Skin of body (tissue), 2 donors: ENCODE data around the gene SMCO3. TPM values are rescaled to one million over a fixed set of nuclear protein-coding genes. Genes with fewer than 3 reads are reported as not detected.
A peak's percentile ranks its signal among the peaks of the same experiment; 100 is the strongest.

Experiments
- DNase-seq: peaks from one replicate; lab custom pipeline; 2025; lab: John Stamatoyannopoulos, UW
- total RNA-seq: library from RNA; depleted of rRNA; stranded (reverse); fragments of >200 nt; gene quantifications from one replicate; pipeline ENCODE4 v1.2.3, GENCODE V29; 2014

SMCO3 gene
- total RNA-seq, 1 donor from 2014 or later: 0.39 TPM

- no peak for DNase-seq
Measured at GRCh38 chr12:14828892-14829291, 14.9 kb upstream of the SMCO3 start.

GRCh38 chr12:14827043-14827442, 13.1 kb upstream of the SMCO3 start:
- no peak for DNase-seq

- no peak for DNase-seq
Measured at GRCh38 chr12:14826491-14826890, 12.5 kb upstream of the SMCO3 start.

GRCh38 chr12:14825256-14825655, 11.3 kb upstream of the SMCO3 start:
- DNase-seq: no peak

GRCh38 chr12:14824012-14824634, 10.1 kb upstream of the SMCO3 start:
- DNase-seq: no peak

GRCh38 chr12:14811486-14811885, 2.5 kb downstream of the SMCO3 start:
- no peak for DNase-seq

- DNase-seq: no peak
Measured at GRCh38 chr12:14810953-14811483, 3.0 kb downstream of the SMCO3 start.

- DNase-seq: no peak
Measured at GRCh38 chr12:14810167-14810952, 3.6 kb downstream of the SMCO3 start.

- no peak for DNase-seq
Measured at GRCh38 chr12:14803830-14804160, 10.2 kb downstream of the SMCO3 start.

- DNase-seq: peak; percentile 100
Measured at GRCh38 chr12:14803011-14803829, 10.8 kb downstream of the SMCO3 start, which contains the start of the genes C12orf60 and WBP11. Gene C12orf60 (plus strand): TSS chr12:14803670. CDS start chr12:14822936, 19,266 bp downstream. Gene WBP11 (minus strand): TSS chr12:14803478. CDS start chr12:14801383, 2,095 bp downstream.

- peak; percentile 43 for DNase-seq
Measured at GRCh38 chr12:14802721-14803010, 11.3 kb downstream of the SMCO3 start.

- no peak for DNase-seq
Measured at GRCh38 chr12:14802247-14802646, 11.7 kb downstream of the SMCO3 start.

GRCh38 chr12:14795028-14795448, 18.9 kb downstream of the SMCO3 start:
- no peak for DNase-seq

- DNase-seq: no peak
Measured at GRCh38 chr12:14785568-14785967, 28.4 kb downstream of the SMCO3 start.

GRCh38 chr12:14784471-14784870, 29.5 kb downstream of the SMCO3 start:
- no peak for DNase-seq

GRCh38 chr12:14782756-14783155, 31.2 kb downstream of the SMCO3 start:
- no peak for DNase-seq

GRCh38 chr12:14781563-14781962, 32.4 kb downstream of the SMCO3 start:
- DNase-seq: no peak

- DNase-seq: no peak
Measured at GRCh38 chr12:14780859-14781258, 33.1 kb downstream of the SMCO3 start.

- no peak for DNase-seq
Measured at GRCh38 chr12:14779834-14780233, 34.1 kb downstream of the SMCO3 start.

GRCh38 chr12:14777271-14777670, 36.7 kb downstream of the SMCO3 start:
- DNase-seq: no peak

- no peak for DNase-seq
Measured at GRCh38 chr12:14776236-14776961, 37.6 kb downstream of the SMCO3 start.
